Measurements from ENCODE around the gene PARVA.

PARVA gene

GRCh38 chr11:12414611-12415010, 37.2 kb downstream of the PARVA start:
- peaks cover 2 to 5% of the 10 kb centered on the region in 2 donors for H3K4me1 ChIP-seq (ENCODE audit: control insufficient read depth in 2 of 2, insufficient read depth in 2 of 2, low read length in 2 of 2)
- H3K9ac ChIP-seq (ENCODE audit: low read depth in 1 of 2, low read length in 2 of 2): no peak overlapping the region
- H3K27ac ChIP-seq (ENCODE audit: low read depth in 2 of 2, low read length in 2 of 2): peak overlapping the region; percentile 50 to 65
- no peaks in the 10 kb centered on the region for H3K27me3 ChIP-seq (ENCODE audit: control insufficient read depth in 2 of 2, insufficient read depth in 2 of 2, low read length in 2 of 2)
- H3K9me3 ChIP-seq (ENCODE audit: control insufficient read depth in 2 of 2, low read length in 2 of 2): no peaks in the 10 kb centered on the region
- no peak overlapping the region for H3K4me3 ChIP-seq (ENCODE audit: low read length in 2 of 2)
- H3K36me3 ChIP-seq (ENCODE audit: control insufficient read depth in 2 of 2, insufficient read depth in 2 of 2, low read length in 2 of 2): no peaks in the 10 kb centered on the region

DNA sequence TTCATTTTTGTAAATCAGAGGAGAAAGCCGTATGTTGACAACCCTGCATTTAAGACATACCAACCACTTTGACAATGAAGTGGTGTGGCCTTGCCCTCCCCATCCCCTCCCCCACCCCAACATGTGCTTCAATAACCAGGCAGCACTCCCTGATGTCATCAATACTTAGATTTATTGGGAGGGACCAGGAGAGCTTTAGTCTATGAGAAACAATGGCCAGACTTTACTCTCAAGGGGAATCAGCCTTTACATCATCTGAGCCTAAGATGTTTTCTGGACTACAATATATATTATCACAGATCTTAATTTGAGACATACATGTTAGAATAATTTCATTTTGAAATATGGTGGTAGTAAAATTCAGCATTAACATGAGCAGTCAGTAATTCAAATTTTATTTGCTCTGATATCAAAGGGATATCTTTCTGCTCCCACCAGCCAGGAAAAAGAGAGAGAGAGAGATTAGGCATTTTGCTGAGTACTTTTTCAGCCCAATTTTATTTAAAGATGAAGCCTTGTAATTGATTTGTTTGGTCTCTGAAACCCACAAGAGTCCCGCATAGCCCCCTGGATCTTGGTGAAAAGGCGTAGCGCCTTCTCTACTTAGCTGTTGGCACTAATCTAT, 38.1 kb downstream of the PARVA start:
- peaks cover 2 to 5% of the 10 kb centered on the region in 2 donors for H3K4me1 ChIP-seq (ENCODE audit: control insufficient read depth in 2 of 2, insufficient read depth in 2 of 2, low read length in 2 of 2)
- no peak overlapping the region for H3K4me3 ChIP-seq (ENCODE audit: low read length in 2 of 2)
- peak overlapping the region; percentile 10 to 65 for H3K27ac ChIP-seq (ENCODE audit: low read depth in 2 of 2, low read length in 2 of 2)
- no peak overlapping the region for H3K9ac ChIP-seq (ENCODE audit: low read depth in 1 of 2, low read length in 2 of 2)
- no peaks in the 10 kb centered on the region for H3K9me3 ChIP-seq (ENCODE audit: control insufficient read depth in 2 of 2, low read length in 2 of 2)
- H3K27me3 ChIP-seq (ENCODE audit: control insufficient read depth in 2 of 2, insufficient read depth in 2 of 2, low read length in 2 of 2): no peaks in the 10 kb centered on the region
- H3K36me3 ChIP-seq (ENCODE audit: control insufficient read depth in 2 of 2, insufficient read depth in 2 of 2, low read length in 2 of 2): no peaks in the 10 kb centered on the region

GRCh38 chr11:12416552-12416951, 39.2 kb downstream of the PARVA start:
- Histone ChIP-seq H3K27ac (ENCODE audit: low read depth in 2 of 2, low read length in 2 of 2) (no peak overlapping the region), H3K4me1 (ENCODE audit: control insufficient read depth in 2 of 2, insufficient read depth in 2 of 2, low read length in 2 of 2) (peaks cover 2 to 5% of the 10 kb centered on the region in 2 donors), H3K9ac (ENCODE audit: low read depth in 1 of 2, low read length in 2 of 2) (no peak overlapping the region), H3K27me3 (ENCODE audit: control insufficient read depth in 2 of 2, insufficient read depth in 2 of 2, low read length in 2 of 2) (no peaks in the 10 kb centered on the region), H3K9me3 (ENCODE audit: control insufficient read depth in 2 of 2, low read length in 2 of 2) (no peaks in the 10 kb centered on the region), H3K36me3 (ENCODE audit: control insufficient read depth in 2 of 2, insufficient read depth in 2 of 2, low read length in 2 of 2) (no peaks in the 10 kb centered on the region), H3K4me3 (ENCODE audit: low read length in 2 of 2) (no peak overlapping the region)

DNA sequence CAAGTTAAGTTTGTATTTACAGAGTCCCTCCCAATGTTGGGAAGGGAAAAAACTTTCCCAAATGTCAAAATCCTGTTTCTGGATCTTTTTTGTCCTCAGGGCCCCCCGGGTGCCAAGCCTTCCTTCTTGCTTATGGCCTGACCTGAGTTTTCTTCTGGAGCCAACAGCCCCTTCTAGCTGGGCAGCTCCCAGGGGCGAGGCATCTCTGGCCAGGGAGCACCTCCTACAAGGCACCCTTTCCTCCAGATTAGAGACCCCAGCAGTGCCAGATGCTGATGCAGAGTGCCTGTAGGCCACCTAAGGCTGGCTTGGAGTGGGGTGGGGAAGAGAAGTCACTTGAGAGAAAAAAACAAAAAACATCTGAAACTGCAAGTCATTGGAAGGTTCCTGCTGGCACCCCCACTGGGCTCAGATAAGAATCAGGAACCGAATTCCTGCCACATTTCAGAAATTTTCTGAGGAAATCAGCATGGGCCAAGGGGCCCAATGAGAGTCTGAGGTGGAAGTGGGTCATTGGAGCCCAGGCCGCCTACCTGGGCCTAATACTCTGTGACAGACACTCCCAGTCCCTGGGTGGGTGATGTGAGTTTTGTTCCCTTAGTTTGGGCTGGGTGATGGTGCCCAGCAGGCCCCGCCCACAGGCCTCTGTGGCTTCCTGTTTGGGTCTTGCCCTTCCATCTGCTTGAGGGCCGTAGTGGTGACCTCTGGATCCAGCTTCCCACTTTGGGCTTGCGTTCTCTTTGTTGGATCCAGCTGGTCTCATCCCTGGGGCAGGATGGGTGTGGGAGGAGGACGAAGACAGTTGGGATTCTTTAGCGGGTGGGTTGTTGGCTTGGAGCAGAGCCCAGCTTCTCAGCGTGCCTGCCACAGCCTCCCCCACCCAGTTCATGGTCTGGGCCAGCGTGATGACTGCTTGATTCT, 40.6 kb downstream of the PARVA start:
- H3K27ac ChIP-seq (ENCODE audit: low read depth in 2 of 2, low read length in 2 of 2): peak overlapping the region; percentile 32 to 46
- no peak overlapping the region for H3K4me3 ChIP-seq (ENCODE audit: low read length in 2 of 2)
- H3K9me3 ChIP-seq (ENCODE audit: control insufficient read depth in 2 of 2, low read length in 2 of 2): no peaks in the 10 kb centered on the region
- no peaks in the 10 kb centered on the region for H3K36me3 ChIP-seq (ENCODE audit: control insufficient read depth in 2 of 2, insufficient read depth in 2 of 2, low read length in 2 of 2)
- no peak overlapping the region for H3K9ac ChIP-seq (ENCODE audit: low read depth in 1 of 2, low read length in 2 of 2)
- H3K27me3 ChIP-seq (ENCODE audit: control insufficient read depth in 2 of 2, insufficient read depth in 2 of 2, low read length in 2 of 2): no peaks in the 10 kb centered on the region
- peaks cover 0 to 2% of the 10 kb centered on the region in 2 donors for H3K4me1 ChIP-seq (ENCODE audit: control insufficient read depth in 2 of 2, insufficient read depth in 2 of 2, low read length in 2 of 2)

GRCh38 chr11:12420040-12420439, 42.7 kb downstream of the PARVA start:
- no peaks in the 10 kb centered on the region for H3K36me3 ChIP-seq (ENCODE audit: control insufficient read depth in 2 of 2, insufficient read depth in 2 of 2, low read length in 2 of 2)
- no peak overlapping the region for H3K9ac ChIP-seq (ENCODE audit: low read depth in 1 of 2, low read length in 2 of 2)
- no peak overlapping the region for H3K27ac ChIP-seq (ENCODE audit: low read depth in 2 of 2, low read length in 2 of 2)
- no peaks in the 10 kb centered on the region for H3K9me3 ChIP-seq (ENCODE audit: control insufficient read depth in 2 of 2, low read length in 2 of 2)
- no peaks in the 10 kb centered on the region for H3K27me3 ChIP-seq (ENCODE audit: control insufficient read depth in 2 of 2, insufficient read depth in 2 of 2, low read length in 2 of 2)
- H3K4me3 ChIP-seq (ENCODE audit: low read length in 2 of 2): no peak overlapping the region
- H3K4me1 ChIP-seq (ENCODE audit: control insufficient read depth in 2 of 2, insufficient read depth in 2 of 2, low read length in 2 of 2): no peaks in the 10 kb centered on the region

DNA sequence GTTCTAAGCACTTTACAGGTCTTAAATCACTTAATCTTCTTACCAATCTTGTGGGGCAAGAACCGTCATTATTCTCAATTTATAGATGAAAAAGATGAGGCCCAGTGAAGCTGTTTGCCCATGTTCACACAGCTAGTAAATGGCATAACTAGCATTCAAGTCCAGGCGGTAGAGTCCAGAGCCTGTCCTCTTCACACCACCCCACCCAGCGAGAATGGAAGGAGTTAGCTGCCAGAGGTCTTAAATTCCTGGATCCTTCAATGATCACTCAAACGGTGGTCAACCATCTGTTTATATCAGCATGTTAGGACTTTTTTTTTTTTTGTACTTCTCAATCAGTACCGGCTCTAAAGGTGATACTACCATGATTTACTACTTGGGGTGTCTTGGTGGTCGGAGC, 43.3 kb downstream of the PARVA start:
- no peaks in the 10 kb centered on the region for H3K36me3 ChIP-seq (ENCODE audit: control insufficient read depth in 2 of 2, insufficient read depth in 2 of 2, low read length in 2 of 2)
- no peak overlapping the region for H3K27ac ChIP-seq (ENCODE audit: low read depth in 2 of 2, low read length in 2 of 2)
- no peaks in the 10 kb centered on the region for H3K9me3 ChIP-seq (ENCODE audit: control insufficient read depth in 2 of 2, low read length in 2 of 2)
- no peak overlapping the region for H3K9ac ChIP-seq (ENCODE audit: low read depth in 1 of 2, low read length in 2 of 2)
- no peaks in the 10 kb centered on the region for H3K4me1 ChIP-seq (ENCODE audit: control insufficient read depth in 2 of 2, insufficient read depth in 2 of 2, low read length in 2 of 2)
- H3K4me3 ChIP-seq (ENCODE audit: low read length in 2 of 2): no peak overlapping the region
- H3K27me3 ChIP-seq (ENCODE audit: control insufficient read depth in 2 of 2, insufficient read depth in 2 of 2, low read length in 2 of 2): no peaks in the 10 kb centered on the region

GRCh38 chr11:12421386-12421785, 44.0 kb downstream of the PARVA start:
- Histone ChIP-seq H3K36me3 (ENCODE audit: control insufficient read depth in 2 of 2, insufficient read depth in 2 of 2, low read length in 2 of 2) (no peaks in the 10 kb centered on the region), H3K27me3 (ENCODE audit: control insufficient read depth in 2 of 2, insufficient read depth in 2 of 2, low read length in 2 of 2) (no peaks in the 10 kb centered on the region), H3K4me3 (ENCODE audit: low read length in 2 of 2) (no peak overlapping the region), H3K9me3 (ENCODE audit: control insufficient read depth in 2 of 2, low read length in 2 of 2) (no peaks in the 10 kb centered on the region), H3K4me1 (ENCODE audit: control insufficient read depth in 2 of 2, insufficient read depth in 2 of 2, low read length in 2 of 2) (no peaks in the 10 kb centered on the region), H3K9ac (ENCODE audit: low read depth in 1 of 2, low read length in 2 of 2) (no peak overlapping the region), H3K27ac (ENCODE audit: low read depth in 2 of 2, low read length in 2 of 2) (no peak overlapping the region)

DNA sequence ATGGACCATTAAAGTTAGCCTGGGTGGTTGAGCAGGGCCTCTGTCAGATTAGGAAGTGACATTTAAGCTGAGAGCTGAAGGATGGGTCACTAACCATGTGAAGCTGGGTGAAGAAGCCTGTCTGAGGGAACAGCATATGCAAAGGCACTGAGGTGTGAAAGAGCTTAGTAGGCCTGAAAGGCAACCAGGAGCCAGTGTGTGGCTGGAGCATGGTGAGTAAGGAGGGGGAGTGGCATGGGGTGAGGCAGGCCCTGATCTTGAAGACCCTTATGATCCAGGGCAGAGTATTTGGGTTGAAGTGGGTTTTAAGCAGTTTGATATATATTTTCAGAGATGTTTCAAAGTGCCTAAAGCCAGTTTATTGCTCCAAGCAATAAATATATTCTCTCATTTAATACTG, 48.8 kb downstream of the PARVA start:
- Histone ChIP-seq H3K27ac (ENCODE audit: low read depth in 2 of 2, low read length in 2 of 2) (no peak overlapping the region), H3K4me3 (ENCODE audit: low read length in 2 of 2) (no peak overlapping the region), H3K36me3 (ENCODE audit: control insufficient read depth in 2 of 2, insufficient read depth in 2 of 2, low read length in 2 of 2) (no peaks in the 10 kb centered on the region), H3K9ac (ENCODE audit: low read depth in 1 of 2, low read length in 2 of 2) (no peak overlapping the region), H3K4me1 (ENCODE audit: control insufficient read depth in 2 of 2, insufficient read depth in 2 of 2, low read length in 2 of 2) (peaks cover 7 to 31% of the 10 kb centered on the region in 2 donors), H3K9me3 (ENCODE audit: control insufficient read depth in 2 of 2, low read length in 2 of 2) (no peaks in the 10 kb centered on the region), H3K27me3 (ENCODE audit: control insufficient read depth in 2 of 2, insufficient read depth in 2 of 2, low read length in 2 of 2) (no peaks in the 10 kb centered on the region)

GRCh38 chr11:12429155-12429554, 51.8 kb downstream of the PARVA start:
- Histone ChIP-seq H3K9ac (ENCODE audit: low read depth in 1 of 2, low read length in 2 of 2) (no peak overlapping the region), H3K4me3 (ENCODE audit: low read length in 2 of 2) (no peak overlapping the region), H3K27ac (ENCODE audit: low read depth in 2 of 2, low read length in 2 of 2) (peak overlapping the region in 1 of 2 donors; percentile 43), H3K4me1 (ENCODE audit: control insufficient read depth in 2 of 2, insufficient read depth in 2 of 2, low read length in 2 of 2) (peaks cover 9 to 37% of the 10 kb centered on the region in 2 donors), H3K27me3 (ENCODE audit: control insufficient read depth in 2 of 2, insufficient read depth in 2 of 2, low read length in 2 of 2) (no peaks in the 10 kb centered on the region), H3K36me3 (ENCODE audit: control insufficient read depth in 2 of 2, insufficient read depth in 2 of 2, low read length in 2 of 2) (no peaks in the 10 kb centered on the region), H3K9me3 (ENCODE audit: control insufficient read depth in 2 of 2, low read length in 2 of 2) (no peaks in the 10 kb centered on the region)

DNA sequence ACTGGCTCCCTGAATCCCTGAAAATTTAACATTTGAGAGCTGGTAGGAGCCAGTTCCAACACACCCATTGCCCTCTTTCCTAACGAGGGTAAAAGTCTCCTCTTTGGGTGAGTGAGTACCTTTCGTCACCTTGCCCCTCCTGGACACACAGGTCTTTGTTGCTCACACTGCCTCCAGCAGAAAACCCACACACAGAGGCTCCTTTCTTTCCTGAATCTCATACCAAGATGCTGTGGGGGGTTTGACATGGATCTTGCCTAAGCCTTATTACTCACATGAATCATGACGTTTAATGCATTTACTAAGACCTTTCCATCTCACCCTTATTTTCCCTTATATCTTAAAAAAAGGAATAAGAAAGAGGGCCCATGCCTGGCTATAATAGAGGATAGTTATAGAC, 53.0 kb downstream of the PARVA start:
- Histone ChIP-seq H3K36me3 (ENCODE audit: control insufficient read depth in 2 of 2, insufficient read depth in 2 of 2, low read length in 2 of 2) (no peaks in the 10 kb centered on the region), H3K27ac (ENCODE audit: low read depth in 2 of 2, low read length in 2 of 2) (peak overlapping the region; percentile 41 to 50), H3K4me3 (ENCODE audit: low read length in 2 of 2) (no peak overlapping the region), H3K27me3 (ENCODE audit: control insufficient read depth in 2 of 2, insufficient read depth in 2 of 2, low read length in 2 of 2) (no peaks in the 10 kb centered on the region), H3K9me3 (ENCODE audit: control insufficient read depth in 2 of 2, low read length in 2 of 2) (no peaks in the 10 kb centered on the region), H3K9ac (ENCODE audit: low read depth in 1 of 2, low read length in 2 of 2) (peak overlapping the region in 1 of 2 donors; percentile 25), H3K4me1 (ENCODE audit: control insufficient read depth in 2 of 2, insufficient read depth in 2 of 2, low read length in 2 of 2) (peaks cover 12 to 37% of the 10 kb centered on the region in 2 donors)
